Kasumi-1 (cell line): Measurements from ENCODE around the gene SMURF2.
"Not testable (repeated sequence)": the region's sequence is repeated elsewhere in the genome, so short reads cannot be mapped to it uniquely, and the experiment has no call there.

ENCODE experiments used
- DNase-seq, 2 experiments: peaks; one replicate each; lab custom pipeline; 2025; lab: John Stamatoyannopoulos, UW

The SMURF2 gene

DNA sequence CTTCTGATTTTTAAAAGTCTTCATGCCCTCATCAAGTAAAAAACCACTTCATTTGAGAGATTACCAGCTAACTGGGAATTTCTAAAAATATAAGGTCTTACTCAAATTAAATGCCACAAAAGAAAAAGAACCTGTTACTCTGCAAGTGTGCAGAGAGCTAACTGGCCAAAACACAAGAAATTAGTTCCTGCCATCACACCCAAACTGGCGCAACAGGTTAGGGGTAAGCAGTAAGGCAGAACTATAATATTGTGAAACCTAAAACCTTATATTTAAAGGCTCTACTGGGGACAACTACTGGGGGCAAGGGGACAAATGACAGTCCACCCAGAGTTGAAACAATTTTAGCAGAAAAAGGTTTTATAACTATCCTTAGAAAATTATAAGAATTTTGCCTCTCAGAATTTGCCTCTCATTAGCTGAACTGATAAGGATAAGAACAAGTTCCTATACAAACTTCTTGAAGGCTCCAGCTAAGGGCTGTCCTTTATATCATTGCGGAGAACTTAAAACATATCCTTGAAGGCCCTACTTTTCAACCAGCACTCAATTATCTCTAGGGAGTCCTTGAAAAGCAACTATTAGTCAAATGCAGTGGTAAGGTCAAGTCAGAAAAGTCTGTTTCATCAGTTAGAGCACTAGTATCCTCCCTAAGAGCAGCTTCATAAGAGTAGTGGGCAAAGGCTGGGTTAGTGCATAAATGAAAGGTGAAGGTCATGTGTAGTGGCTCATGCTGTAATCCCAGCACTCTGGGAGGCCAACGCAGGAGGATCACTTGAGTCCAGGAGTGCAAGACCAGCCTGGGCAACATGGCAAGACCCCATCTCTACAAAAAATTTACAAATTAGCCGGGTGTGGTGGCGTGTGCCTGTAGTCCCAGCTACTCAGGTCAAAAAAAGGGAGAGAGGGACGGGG lies 31.5 kb downstream of the SMURF2 start:
- DNase-seq = no peak

DNA sequence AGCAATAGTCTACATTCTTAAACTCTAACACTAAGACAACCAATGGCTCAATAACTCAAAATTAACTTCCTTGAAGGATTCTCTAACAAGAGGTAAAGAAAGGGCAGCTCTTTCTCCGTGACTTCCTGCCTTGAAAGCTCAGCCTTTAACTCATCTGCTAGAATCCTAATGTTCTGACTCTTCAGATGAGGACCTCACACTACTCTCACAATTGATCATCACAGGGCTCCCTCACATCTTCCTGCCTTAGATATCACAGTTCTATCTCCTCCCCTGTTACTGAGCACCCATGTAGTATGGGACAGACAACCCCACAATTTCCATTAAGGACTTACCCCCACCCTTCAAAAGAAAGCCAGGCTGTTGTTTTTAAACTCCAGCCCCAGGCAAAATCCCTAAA lies 33.5 kb downstream of the SMURF2 start:
- no peak for DNase-seq

DNA sequence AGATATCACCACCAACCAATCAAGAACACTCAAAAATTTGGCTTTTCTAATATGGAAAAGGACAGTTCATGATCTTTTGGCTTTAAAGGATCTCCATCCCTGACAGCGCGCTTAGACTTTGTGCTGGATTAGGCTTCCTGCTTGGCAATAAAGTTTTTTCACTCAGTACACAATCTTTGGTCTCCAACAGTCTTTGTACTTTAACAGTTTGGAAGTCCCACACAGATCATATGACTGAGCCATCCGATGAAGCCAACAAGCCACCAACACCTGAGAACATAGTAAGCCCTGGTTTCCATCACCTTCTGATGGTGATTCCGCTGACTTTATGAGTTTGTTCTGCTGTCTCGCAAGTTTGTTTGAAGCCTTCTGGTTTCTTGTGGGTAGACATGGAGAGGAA lies 34.3 kb downstream of the SMURF2 start:
- DNase-seq = no peak

DNA sequence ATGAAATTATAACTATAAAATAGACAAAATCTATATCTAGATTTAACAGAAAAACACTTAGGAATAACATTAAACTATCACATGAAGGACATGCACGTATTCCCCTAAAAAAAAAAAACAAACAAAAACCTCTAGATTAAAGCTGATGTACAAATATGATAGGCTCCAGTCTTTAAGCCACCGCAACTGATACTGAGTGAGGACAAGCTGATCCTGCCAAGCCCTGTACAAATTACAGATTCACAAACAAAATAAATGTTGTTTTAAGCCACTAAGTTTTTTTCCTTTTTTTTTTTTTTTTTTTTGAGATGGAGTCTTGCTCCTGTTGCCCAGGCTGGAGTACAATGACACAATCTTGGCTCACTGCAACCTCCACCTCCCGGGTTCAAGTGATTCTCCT lies 35.3 kb downstream of the SMURF2 start:
- DNase-seq = no peak

DNA sequence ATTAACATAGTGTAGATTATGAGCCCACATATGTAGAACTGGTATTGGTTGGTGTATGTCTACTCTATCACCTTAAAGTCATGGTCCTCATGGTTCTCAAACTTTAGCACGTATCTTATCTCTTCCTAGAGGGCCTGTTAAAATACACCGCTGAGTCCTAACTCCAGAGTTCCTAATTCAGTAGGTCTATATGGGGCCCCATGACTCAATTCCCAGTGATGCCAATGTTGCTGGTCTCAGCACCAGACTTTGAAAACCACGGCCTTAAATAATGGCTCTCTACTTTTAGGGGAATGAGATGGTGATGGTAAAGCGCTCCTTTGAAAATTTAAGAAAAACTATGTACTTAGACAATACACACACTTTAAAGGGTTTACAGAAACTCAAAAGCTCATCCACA lies 36.6 kb downstream of the SMURF2 start:
- DNase-seq = no peak

DNA sequence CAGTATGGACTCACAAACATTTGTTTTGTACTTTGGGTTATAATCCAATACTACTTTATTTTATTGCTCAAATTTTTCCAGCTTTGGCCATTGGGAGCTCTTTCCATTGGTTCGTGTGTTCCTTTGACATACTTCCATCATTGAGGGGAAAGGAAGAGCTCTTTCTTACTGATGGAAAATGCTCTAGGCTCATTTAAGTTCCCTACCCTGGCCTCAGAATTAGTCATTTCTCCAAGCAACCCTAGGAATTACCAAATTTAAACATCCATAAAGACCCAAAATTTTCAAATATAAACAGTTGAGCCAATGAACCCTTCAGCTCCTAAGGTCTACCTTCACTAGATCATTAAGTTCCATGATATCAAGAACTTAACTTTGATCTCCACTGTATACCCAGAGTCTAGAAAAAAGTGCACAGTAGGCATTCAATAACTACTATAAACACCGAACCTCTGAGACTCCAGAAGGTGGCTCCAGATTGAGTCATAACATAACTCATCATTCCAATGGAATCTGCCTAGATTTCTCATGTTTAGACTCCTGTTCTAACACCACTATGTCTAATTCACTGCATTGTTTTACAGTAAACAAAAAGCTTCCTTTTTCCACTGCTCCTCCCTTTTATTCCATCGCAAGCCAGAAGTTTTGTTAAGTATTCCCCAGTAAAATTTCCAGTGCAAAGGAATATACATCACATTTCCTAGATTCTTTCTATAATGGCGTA lies 39.0 kb downstream of the SMURF2 start:
- DNase-seq = no peak

DNA sequence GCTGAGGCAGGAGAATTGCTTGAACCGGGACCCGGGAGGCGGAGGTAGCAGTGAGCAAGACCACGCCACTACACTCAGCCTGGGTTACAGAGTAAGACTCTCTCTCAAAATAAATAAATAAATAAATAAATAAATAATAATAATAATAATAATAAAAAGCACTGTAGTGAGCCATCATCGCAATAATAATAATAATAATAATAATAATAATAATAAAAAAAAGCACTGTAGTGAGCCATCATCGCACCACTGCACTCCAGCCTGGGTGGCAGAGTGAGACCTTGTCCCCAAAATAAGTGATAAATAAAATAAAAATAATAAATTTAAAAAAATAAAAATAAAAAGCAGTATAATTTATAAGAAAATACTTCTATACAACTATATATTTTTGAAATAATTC lies 40.3 kb downstream of the SMURF2 start:
- no peak for DNase-seq

DNA sequence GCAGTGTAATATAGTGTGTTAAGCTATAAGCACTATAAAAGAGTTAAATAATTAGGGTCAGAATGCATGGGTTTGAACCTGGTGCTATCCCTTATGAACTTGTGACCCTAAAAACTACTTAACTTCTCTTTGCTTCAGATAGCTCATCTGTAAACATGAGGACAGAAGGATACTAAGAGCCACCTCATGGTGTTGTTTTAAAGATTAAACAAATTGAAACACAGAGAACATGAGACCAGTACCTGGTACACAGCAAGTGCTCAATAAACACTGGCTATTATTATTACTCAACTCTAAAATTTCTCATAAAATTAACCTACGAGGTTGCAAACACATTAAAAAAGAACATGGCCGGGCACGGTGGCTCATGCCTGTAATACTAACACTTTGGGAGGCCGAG lies 43.3 kb downstream of the SMURF2 start:
- no peak for DNase-seq

DNA sequence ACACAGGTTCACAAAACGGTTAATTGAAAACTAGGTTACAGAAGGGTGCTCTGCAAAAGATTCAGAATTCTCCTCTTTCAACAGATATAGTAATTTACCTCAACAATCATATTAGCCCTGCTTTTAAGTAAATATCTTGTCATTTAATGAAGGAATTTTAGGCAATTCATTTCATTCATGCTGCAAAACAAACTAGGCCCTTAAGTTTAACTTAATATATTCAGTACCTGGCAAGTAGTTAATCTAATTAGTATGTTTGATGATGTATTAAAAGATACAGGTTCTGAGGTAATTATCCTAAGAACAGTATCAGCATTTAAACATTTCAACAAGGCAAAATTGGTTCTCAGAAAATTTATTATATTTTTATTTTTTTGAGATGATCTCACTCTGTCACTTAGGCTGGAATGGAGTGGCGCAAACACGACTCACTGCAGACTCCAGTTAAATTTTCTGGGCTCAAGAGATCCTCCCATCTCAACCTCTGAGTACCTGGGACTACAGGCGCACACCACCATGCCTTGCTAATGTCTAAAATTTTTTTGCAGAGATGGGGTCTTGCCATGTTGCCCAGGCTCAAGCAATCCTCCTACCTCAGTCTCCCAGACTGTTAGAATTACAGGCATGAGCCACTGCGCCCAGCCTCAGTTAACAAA lies 44.9 kb downstream of the SMURF2 start:
- no peak for DNase-seq

DNA sequence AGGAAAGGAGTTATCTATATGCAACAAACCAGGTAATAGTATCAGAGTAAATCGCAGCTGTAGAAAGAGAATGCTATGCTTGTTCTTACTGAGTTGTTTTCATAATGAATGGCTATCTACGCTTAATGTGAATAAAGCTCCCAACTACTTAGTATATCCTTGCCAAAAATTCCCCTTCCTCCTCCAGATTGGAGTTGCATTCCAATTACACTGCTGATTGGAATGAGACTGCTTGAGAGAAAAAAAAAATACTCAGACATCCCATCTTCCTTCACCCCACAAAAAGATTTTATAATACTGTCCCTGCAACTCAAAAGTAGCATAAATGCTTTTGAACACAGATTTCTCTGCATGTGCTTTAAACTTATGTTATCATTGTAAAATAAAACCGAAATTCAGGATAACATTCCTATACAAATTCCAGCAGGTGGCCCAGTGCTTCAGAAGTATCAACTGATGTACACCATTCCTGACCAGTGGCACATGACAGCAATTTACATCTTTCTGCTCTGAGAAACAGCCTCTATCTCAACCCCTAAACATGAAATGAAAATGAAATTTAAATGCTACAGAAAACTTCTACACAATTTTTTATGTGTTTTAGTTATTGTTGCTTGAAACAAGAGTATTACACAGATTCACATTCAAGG lies 47.0 kb downstream of the SMURF2 start:
- DNase-seq = no peak

DNA sequence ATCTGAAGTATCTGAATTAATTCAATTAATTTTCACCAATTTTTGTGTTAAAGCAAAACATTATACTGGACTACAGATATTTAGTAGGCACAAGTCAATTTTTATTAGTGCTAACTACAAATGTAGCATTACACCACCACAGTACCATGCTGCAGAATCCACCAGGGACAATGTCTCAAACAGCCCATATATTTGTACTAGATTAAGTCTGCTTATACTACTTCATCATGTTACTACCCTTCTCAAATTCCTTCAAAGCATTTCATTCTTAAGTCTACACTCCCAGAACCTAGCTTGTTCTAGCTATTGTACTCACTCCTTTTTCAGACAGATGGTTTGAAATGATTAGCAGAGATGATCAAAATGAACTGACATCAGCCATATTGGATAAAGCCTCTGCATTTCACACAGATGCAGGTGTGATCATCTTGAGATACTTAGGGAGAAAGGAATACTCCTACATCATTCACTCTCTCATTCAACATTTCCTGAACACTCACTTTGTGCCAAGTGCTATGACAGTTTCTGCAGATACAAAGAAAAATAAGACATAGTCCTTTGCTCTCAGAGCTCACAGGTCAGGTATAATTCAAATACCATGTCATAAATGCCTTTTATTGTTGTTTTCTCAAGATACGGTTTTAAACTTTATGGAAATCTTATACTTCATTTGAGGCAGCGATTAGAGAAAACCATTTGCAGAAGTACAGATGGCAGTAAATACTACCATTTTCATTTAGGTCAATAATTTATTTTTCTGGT lies 47.7 kb downstream of the SMURF2 start:
- DNase-seq = no peak

DNA sequence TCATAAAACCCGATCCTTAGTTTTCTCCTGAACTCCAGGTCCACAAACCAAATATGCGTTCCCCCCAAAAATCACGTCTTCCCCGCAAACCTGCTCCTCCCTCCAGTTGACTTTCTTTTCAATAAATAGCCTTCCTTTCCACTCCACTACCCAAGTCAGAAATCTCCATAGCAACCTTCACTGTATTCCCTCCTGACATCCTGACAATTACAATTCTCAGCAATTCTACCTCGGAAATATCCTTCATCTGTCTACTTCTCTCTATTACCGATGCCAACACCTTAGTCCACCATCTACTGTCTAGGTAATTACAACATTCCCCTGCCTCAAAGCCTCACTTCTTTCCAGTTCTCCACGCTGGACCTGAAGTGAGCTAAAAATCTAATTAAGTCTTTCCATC lies 50.7 kb downstream of the SMURF2 start:
- DNase-seq = no peak

DNA sequence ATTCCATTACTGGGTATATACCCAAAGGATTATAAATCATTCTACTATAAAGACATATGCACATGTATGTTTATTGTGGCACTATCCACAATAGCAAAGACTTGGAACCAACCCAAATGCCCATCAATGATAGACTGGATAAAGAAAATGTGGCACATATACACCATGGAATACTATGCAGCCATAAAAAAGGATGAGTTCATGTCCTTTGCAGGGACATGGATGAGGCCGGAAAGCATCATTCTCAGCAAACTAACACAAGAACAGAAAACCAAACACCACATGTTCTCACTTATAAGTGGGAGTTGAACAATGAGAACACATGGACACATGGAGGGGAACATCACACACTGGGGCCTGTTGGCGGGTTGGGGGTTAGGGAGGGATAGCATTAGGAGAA lies 51.9 kb downstream of the SMURF2 start:
- not testable (repeated sequence) for DNase-seq

DNA sequence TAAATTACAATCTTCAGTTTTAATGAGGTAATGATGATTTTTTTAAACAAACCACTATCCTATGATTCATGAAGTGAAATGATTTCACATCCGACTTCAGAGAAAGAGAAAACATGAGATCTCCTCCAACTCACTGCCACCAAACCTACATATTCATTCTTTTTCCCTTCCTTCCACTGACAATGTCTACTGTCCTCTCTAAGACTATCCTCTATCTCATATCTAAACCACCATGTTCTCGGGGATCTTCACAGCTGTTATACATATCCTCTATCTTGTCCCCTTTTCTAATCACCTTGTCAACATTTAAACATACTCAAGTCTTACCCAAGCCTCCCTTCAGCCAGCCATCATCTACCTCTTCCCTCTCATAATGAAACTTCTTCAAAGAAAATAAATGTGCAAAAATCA lies 53.5 kb downstream of the SMURF2 start:
- no peak for DNase-seq

DNA sequence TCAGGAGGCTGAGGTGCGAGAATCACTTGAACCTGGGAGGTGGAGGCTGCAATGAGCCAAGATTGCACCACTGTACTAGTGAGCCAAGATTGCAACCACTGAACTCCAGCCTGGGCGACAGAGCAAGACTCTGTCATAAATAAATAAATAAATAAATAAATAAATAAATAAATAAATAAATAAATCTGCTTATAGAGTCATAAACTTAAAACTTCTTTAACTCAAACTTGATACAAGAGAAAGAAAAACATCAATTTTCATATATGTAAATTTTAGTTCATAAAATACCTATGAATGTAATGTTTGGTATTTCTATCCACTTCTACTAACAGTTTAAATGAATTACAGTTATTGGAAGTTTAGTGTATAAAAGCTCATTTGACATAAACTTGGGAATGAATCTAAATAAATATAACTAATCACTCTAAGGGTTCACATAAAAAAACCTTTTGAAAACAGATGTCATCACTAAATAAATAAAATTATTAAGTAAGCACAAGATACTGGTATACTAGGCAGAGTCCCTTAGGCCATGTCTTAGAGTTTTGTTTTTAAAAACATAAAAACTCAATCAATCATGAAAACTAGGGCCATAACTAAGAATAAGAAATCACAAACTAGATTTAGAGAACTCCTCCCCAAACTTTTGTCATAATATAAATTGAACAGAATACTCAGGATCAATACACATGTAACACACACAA lies 54.1 kb downstream of the SMURF2 start:
- no peak for DNase-seq

DNA sequence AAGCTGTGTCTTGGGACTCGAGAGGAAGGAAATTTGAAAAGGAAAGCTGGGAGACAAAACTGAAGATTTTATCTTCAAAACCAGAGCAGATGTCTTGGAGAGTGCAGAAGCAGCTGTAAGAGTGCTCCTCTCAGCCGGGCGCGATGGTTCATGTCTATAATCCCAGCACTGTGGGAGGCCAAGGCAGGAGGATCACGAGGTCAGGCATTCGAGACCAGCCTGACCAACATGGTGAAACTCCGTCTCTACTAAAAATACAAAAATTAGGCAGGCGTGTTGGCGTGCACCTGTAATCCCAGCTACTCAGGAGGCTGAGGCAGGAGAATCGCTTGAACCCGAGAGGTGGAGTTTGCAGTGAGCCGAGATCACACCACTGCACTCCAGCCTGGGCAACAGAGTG lies 57.6 kb downstream of the SMURF2 start:
- DNase-seq = not testable (repeated sequence)

DNA sequence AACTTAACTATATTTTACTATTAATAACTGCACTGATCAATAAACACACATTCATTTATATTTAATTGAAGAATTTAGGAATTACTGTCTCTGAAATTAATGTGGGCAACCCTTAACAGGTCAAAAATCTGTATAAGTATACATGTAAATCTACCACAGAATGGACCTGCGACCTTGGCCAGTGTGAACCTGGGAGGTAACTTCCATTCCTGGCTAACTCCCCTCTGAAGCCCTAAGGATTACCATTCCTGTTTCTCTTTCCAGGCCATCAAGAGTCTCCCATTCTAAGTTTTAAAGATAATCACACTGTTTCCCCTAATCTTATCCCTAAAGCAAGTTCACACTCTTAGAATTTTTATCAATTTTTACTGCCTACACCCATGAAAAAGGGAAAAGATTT lies 58.1 kb downstream of the SMURF2 start:
- DNase-seq = no peak

DNA sequence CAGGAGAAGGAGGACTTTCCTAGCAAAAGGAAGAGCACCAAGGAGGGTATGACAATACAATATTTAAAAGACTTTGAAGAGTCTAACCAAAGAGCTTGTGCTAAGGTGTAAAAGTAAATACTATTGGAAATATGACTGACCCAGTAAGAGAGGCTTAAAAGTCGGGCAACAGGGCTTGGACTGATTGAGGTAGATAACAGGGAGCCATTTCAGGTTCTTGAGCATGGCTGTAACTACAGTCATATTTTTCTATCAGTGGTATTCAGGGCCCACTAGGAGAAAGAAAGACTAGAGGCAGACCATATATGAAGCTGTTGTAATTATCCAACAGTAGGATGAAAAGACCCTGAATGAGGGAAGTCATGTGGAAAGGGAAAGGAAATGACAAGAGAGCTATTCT lies 62.3 kb downstream of the SMURF2 start:
- DNase-seq = no peak

DNA sequence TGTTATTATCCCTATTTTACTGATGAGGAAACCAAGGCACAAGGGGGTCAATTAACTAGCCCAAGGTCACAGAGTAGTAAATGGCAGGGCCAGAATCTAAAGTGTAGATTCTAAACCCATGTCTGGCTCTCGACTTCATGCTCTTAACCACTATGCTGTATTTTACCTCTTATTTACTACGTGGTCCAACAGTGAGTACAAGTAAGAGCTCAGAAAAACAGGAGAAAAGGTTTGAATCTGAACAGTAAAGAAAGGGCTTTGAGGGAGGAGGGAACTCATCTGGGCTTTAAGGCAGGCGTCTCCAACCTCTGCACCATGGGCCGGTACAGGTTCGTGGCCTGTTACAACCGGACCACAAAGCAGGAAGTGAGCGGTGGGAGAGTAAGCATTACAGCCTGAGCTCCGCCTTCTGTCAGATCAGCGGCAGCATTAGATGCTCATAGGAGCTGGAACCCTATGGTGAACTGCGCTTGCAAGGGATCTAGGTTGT lies 62.9 kb downstream of the SMURF2 start:
- peak; percentile 28 to 57 for DNase-seq

DNA sequence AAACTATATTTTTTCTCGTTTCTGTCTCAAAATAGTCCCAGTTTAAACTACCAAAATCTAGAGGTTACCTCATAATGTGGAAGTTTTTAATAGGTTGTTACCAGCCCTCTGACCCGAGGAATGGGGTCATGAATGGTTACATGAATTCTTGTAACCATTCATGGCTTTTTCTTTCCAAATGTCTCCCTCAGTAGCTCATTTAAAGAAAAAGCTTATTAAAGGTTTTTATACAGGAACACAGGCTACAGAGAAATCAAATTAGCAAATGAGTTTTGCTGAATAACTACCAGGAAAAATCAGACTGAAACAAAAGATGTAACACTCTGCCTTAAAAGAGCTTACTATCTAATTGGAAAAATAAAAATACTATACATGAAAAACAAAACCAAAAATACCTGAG lies 63.4 kb downstream of the SMURF2 start:
- no peak for DNase-seq

DNA sequence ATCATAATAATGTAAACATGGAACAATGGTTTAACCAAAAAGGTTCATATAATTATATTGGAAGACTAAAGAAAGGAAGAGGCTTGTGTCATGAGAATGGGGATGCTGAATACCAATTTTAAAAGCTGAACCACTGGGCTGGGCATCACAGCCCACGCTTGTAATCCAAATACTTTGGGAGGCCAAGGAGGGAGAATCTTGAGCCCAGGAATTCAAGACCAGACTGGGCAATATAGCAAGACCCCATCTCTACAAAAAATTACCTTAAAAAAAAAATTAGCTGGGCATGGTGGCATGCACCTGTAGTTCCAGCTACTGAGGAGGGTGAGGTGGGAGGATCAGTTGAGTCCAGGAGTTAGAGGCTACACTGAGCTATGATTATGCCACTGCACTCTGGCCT lies 65.1 kb downstream of the SMURF2 start:
- DNase-seq = no peak
